ENCODE measurements around the gene CEND1. TPM values are rescaled to one million over a fixed set of nuclear protein-coding genes. Genes with fewer than 3 reads are reported as not detected.

Gene CEND1
- total RNA-seq: not detected
- long read RNA-seq, donor 1, partial matches to known transcripts: 0 of 1 reads
- long read RNA-seq, donor 1, other reads (novel, unspliced or antisense): 0 of 1 reads
- long read RNA-seq, donor 2, partial matches to known transcripts: 0 of 2 reads
- long read RNA-seq, donor 2, other reads (novel, unspliced or antisense): 1 of 2 reads

DNA sequence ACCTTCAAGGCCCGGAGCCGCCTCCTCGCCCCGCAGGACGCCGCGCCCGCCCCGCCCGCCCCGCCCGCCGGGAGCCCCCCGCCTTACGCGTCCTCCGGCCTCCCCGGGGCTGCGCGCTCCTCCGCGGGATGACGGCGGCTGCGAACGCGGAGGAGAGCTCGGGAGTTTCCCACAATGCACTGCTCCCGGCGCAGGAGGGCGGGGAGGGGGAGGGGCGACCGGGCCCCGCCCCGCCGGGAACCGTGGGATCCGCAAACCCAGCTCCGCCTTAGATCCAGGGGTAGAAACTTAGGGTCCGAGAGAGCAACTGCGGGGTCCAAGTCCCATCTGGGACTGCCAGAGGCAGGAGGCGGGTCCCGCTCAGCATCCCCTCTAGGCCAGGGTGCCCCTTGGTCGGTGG, at the start of gene CEND1:
Gene CEND1 (minus strand): TSS at position 148 of the 400 bp plus-strand sequence. CDS start 1,514 bp downstream, outside the sequence.
- DNase-seq (ENCODE audit: low spot score): no peak
- intact Hi-C loops (cut with DNase I): loop anchor here in 1 of 2 donors (10.0 kb wide), 1 partner anchor 125 kb away; no protein-coding TSS in a partner anchor

DNA sequence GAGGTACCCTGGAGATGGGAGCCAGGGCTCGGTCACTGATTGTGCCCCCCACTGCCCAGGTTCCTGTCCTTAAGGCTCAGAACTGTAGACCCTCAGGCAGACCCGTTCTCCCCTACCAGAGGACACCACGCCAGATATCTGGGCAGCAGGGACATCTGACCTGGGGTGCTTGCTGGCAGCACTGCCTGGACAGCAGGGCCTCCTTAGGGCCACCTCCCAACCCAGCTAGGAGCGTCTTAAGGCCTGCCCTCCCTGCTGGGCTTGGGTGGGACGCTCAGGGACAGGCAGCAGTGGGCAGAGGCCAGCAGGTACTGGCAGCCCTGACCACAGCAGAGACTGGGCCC, 49.4 kb upstream of the CEND1 start:
- DNase-seq (ENCODE audit: low spot score): no peak
- intact Hi-C loops (cut with DNase I): no loop called here

DNA sequence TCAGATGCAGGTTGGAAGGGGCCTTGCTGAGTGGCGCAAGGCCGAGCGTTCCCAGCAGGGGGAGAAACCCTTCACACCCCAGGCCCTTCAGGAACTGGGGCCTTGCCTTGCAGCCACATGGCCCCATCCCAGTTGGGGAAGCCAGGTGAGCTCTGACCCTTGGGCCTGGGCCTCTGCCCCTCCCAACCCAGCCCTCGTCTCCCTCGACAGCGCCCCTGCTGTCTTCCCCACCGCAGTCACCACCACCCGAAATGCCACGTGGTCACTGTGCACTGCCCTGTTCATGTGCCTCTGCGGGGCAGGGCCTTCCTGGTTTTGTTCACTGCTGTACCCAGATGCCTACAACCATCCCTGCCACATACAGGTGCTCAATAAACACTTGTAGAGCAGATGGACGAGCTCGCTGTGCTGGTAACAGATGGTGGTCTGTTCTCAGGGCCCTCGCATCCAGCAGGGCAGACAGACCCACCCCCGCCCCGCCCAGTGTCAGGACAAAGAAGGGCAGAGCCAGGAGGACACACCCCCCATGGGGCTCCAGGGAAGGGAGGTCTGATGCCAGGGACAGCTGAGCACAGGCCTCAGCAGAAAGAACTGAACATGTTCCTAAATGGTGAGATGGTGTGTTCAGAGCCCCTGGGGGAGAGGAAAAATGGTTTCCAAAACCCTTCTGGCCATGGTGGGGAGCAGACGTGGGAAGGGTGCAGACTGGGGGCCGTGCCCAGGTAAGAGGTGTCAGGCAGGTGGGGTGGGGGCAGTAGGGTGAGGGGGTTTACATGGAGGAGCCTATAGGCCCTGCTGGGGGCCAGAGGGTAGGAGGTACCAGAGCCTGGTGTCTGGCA, 48.8 kb upstream of the CEND1 start:
- no peak for DNase-seq (ENCODE audit: low spot score)
- intact Hi-C loops (cut with DNase I): no loop called here

DNA sequence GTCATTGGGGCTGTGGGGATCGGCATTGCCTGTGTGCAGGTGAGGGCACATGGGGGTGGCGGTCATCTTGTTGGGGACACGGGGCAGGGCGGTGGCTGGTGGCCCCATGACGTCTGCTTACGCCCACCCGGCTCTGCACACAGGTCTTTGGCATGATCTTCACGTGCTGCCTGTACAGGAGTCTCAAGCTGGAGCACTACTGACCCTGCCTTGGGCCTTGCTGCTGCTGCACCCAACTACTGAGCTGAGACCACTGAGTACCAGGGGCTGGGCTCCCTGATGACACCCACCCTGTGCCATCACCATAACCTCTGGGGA, 48.1 kb upstream of the CEND1 start:
- intact Hi-C loops (cut with DNase I): no loop called here
- no peak for DNase-seq (ENCODE audit: low spot score)

DNA sequence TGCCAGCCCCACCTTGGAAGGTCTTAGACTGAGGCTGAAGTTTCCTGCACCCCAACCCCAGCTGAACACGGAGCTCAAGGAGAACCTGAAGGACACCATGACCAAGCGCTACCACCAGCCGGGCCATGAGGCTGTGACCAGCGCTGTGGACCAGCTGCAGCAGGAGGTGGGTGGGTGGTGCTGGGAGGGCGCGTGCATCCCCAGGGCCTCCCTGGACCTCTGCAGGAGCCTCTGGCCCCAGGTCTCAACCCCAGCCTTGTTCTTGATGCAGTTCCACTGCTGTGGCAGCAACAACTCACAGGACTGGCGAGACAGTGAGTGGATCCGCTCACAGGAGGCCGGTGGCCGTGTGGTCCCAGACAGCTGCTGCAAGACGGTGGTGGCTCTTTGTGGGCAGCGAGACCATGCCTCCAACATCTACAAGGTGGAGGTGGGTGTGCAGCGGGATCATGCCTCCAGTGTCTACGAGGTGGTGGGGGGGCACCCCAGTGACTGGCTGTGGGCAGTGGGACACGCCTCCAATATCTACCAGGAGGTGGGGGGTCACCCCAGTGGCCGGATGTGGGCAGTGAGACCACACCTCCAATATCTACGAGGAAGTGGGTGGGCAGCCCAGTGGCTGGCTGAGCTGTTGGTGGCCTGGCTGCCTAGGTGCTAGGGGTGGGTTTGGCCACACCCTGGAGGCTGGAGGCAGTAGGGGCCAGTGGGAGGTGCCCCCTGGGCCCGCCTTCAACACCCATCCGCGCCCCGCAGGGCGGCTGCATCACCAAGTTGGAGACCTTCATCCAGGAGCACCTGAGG, 47.5 kb upstream of the CEND1 start:
- intact Hi-C loops (cut with DNase I): no loop called here
- DNase-seq (ENCODE audit: low spot score): no peak

DNA sequence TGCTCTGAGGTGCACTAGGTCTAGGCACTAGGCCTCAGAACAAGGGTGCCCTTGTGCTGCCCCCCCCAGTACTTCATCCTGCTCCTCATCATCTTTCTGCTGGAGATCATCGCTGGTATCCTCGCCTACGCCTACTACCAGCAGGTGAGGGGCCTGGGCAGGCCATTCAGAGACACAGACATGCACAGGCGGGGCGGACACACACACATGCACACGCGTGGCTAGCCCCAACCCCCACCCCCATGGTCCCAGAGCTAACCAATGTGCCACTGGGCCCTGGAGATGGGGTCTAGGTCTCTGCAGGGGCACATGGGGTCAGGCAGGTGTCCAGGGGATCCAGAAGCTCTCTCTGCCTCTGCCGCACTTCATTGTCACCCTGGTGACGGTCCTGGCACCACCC, 46.8 kb upstream of the CEND1 start:
- intact Hi-C loops (cut with DNase I): no loop called here
- no peak for DNase-seq (ENCODE audit: low spot score)

DNA sequence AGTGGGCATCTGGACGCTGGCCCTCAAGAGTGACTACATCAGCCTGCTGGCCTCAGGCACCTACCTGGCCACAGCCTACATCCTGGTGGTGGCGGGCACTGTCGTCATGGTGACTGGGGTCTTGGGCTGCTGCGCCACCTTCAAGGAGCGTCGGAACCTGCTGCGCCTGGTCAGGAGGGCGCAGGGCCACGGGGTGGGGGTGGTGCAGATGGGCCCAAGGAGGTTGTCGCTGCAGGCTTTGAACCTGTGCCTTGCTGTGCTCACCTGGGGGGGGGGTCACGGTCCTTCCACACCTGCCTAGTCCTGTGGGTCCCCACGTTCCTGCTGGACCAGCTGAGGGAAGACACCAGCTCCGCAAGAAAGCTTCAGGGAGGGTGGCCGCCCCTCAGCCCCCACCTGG, 46.4 kb upstream of the CEND1 start:
- intact Hi-C loops (cut with DNase I): no loop called here
- no peak for DNase-seq (ENCODE audit: low spot score)

DNA sequence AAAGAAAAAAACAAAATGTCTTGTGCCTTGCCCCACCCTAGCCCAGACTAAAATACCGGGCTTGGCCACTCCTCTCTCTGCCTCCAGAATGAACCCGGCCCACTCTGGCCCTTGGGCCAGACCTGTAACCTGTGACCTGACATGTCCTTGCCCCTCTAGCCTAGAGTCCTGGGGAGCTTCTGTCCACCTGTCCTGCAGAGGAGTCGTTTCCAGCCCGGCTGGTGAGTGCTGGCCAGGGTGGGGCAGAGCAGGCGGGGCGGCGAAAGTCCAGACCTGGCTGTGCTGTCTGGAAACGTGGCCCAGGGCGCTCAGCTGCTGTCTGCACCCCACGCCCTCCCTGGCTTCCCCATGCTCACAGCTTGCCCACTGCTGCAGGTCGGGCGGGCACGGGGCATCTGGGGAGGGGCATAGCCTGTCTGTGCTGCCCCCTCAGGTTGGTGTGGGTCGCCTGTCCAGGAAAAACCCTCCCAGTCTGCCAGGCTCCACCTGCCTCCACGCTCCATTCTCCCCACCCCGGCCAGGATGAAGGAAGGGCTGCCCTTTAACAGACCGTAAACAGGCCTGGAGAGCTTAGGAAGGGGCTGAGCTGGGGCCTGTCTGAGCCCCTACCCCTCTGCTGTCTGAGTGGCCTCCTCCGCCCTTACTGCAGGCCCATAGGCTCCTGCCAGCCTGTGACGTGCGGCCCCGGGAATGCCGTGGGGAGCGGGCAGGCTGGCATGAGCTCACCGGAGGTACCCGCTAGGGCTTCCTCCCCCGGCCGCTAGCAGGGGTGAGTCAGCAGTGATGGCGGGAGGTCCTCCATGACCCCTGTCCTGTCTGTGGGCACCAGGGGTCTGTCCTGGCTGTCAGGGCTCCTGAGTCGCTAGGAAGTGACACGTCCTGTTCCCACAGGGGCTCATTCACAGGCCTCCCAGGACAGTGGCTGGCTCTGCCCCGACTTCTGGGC, 44.8 kb upstream of the CEND1 start:
- intact Hi-C loops (cut with DNase I): no loop called here
- no peak for DNase-seq (ENCODE audit: low spot score)

DNA sequence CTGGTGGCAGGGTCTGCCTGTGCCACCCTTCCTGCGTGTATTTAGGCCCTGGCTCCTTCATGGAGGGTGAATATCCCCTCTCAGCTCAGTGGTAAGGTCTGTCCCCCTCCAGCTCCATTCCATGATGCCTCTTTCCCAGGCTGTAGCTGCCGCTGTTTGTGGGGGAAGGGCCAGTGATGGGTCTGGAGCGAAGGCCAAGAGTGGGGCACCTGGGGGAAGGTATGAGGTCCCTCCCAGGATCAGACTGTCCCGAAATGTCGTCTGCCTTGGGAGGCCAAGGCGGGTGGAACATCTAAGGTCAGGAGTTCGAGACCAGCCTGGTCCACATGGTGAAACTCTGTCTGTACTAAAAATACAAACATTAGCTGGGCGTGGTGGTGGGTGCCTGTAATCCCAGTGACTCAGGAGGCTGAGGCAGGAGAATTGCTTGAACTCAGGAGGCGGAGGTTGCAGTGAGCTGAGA, 44.0 kb upstream of the CEND1 start:
- intact Hi-C loops (cut with DNase I): no loop called here
- no peak for DNase-seq (ENCODE audit: low spot score)

DNA sequence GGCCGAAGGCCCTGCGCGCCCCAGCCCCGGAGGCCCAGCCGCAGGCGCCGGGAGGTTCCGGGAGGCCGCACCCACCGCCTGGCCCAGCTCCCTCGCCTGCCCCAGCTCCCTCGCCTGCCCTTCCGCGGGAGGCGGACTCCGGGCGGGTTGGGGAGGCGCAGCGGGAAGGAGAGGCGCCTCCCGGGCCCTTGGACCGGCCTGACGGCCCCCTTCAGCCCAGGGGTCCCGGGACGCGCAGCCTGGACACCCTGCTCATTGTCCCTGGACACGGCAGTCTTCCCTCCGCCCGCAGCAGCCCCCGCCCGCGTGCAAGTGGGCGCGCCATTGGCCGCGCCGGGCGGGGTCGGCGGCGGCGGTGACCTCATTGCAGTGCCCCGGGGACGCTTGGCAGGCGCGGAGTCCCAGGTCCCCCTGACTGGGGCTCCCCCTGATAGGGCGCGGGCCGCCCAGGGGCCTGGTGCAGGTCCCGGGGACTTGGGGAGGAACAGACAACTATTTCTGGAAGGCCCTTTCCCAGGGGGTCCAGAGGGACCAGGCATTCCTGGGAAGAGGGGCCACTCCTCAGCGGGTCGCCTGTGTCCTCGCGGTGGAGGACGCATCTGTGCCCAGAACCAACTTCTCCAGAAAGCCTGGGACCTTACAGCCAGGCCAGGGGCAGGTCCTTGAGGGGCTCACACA, 43.4 kb upstream of the CEND1 start:
- intact Hi-C loops (cut with DNase I): no loop called here
- DNase-seq (ENCODE audit: low spot score): no peak

DNA sequence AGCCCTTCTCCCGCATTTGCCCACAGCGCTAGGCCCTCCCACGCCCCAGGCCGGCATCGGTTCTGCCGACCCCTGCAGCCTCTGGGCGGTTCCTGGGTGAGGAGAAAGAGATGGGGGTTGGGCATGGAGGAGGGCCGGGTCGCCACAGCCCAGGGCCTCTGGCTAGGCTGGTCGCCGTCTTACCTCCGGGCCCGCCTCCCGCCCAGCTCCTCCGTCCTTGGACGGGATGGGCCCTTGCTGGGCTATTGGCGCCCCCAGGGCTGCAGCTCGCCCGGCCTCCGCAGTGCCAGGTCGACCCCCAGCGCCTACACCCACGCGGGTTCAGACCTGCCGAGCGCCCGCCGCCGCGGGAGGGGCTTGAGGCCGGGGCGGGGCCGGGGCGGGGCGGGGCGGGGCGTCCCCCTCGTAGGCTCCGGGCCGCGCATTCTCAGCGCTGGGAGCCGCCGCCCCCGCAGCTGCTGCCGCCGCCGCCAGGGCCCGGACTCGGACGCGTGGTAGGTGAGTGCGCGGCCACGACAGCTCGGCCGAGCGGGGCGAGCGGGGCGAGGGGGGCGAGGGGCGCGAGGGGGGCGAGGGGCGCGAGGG, 42.7 kb upstream of the CEND1 start, which contains the start of gene CD151:
Gene CD151 (plus strand): TSS at position 424 of the 585 bp plus-strand sequence. CDS start 3,118 bp downstream, outside the sequence.
- no peak for DNase-seq (ENCODE audit: low spot score)
- intact Hi-C loops (cut with DNase I): no loop called here

DNA sequence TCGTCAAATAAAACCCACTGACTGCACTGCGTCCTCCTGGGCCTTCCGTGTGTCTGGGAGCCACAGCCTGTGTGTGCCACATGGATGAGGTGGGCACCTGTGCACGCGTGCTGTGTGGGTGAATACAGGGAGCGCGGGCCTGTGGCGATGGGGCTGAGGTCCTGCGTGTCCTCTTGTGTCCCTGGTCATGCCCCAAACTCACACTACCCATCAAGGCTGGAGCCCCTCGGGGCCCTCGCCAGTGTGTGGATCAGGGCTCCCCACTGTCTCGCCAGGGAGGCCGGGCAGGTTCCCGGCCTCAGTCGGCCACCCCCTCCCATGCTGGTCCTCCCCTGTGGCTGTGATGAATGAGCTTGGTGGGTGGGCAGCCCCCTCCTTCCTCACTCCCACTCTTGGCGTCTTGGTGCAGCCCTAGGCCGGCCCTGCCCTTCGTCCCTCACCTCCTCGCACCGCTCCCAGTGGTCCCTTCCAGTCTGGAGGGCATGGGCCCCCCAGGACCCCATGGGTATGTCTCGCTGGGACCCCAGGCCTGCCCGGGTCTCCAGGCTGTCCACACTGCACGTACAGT, 42.2 kb upstream of the CEND1 start:
- DNase-seq (ENCODE audit: low spot score): no peak
- intact Hi-C loops (cut with DNase I): no loop called here

DNA sequence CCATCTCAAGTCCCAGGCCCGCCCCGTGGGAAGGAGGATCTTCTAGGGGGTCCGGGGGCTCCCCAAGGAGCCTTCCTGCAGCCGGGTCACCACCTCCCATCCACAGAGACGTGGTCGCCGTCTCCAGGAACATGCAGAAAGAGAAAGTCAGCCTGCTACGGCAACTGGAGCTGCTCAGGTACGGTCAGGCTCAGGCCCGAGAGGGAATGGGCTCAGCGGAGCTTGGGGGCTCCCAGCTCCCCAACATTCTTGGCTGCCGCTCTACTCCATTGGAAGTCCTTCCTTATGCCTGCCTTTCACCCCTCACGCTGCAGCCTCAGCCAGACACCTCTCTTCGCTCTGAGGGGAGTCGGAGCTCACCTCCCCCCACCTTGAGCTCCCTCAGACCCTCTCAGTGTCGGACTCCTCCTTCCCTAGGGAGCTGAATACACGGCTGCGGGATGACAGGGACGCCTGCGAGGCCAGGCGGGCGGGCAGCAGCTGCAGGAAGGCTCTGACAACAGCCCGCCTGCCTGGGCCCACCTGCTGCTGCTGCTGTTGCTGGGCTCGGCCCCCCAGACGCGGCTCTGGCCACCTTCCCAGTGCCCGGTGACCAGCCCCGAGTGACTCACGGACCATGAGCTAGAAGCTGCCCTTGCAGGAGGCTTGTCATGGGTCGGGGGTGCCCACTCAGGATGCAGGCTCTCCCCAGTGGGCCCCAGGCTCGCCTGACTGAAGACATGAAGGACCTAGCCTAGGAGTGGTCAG, 41.4 kb upstream of the CEND1 start:
- no peak for DNase-seq (ENCODE audit: low spot score)
- intact Hi-C loops (cut with DNase I): no loop called here

DNA sequence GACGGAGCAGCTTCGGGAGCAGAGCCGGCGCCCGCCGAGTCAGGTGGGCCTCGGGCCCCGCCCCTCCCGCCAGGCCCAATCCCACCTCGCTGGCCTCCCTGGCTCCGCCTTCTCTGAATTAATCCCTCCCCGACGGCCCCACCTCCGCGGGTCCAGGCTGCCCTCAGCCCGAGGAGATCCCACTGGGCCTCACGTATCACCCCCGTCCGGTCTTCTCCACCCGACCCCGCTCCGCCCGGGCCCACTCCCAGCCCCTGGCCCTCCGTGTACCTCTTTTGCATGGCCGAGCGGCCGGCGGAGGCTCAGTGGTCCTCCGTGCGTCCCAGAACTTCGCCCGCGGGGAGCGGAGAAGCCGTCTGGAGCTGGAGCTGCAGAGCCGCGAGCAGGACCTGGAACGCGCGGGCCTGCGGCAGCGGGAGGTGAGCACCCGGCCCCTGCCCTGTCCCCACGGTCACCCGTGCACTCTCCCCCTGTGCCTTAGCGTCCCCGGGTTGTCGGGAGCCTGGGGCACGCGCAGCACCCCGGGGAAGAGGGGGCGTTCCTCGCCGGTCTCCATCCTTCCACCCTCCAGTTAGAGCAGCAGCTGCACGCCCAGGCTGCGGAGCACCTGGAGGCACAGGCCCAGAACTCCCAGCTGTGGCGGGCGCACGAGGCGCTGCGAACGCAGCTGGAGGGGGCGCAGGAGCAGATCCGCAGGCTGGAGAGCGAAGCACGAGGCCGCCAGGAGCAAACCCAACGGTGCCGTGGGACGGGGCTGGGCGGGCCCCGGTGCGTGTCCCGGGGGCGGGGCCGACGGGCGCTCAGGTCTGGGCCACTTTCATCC, 40.6 kb upstream of the CEND1 start:
- peak; percentile 91 for DNase-seq (ENCODE audit: low spot score)
- intact Hi-C loops (cut with DNase I): no loop called here

DNA sequence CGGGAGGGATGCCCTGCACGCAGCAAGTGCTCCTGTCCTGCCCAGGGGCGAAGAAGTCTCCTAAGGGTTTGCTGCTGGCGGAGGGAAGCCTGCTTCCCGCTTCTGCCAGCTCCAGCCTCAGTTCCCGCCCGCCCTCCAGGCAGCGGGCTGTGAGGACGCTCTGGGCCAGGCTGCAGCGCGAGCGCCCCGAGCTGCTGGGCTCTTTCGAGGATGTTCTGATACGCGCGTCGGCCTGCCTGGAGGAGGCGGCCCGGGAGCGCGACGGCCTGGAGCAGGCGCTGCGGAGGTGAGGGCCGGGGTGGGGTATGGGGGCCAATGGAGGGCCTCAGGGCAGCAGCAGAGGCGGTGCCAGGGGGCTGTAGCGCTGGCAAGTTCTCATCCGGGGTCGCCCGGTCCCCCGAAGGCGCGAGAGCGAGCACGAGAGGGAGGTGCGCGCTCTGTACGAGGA, 40.0 kb upstream of the CEND1 start:
- intact Hi-C loops (cut with DNase I): no loop called here
- DNase-seq (ENCODE audit: low spot score): no peak

DNA sequence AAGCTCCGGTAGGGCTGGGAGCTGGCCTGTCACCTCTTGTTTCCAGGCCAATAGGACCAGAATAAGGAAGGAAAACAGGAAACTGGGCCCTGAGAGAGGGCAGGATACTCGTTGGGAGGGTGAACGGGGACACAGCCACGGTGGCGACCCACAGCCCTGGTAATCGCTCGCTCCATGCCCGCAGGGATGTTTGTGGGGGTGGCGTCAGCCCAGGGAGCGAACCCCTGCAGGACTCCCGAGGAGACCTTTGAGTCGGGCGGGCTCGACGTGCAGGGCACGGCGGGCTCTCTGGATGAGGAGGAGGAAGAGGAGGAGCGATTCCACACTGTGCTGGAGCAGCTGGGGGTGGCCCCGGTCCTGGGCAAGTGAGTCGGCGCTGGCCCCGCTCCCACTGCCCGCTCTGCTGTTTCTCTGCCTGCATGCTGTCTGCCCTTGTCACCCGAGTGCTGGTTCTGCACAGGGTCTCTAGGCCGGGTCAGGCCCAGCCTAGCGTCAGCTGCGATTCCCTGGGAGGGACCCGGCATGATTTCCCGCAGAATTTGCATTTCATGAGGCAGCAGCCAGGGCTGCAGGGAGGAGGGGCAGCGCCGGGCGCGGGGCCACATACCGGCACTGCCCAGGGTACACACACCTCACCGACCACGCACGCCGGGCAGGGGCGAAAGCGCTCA, 39.4 kb upstream of the CEND1 start:
- intact Hi-C loops (cut with DNase I): no loop called here
- DNase-seq (ENCODE audit: low spot score): no peak
